ENCODE data around the gene NOCT.
"Not testable (repeated sequence)": the region's sequence is repeated elsewhere in the genome, so short reads cannot be mapped to it uniquely, and the experiment has no call there.

Gene NOCT

GRCh38 chr4:139048026-139048425 lies 32.4 kb downstream of the NOCT start:
- no peak for DNase-seq (ENCODE audit: low read depth in 2 of 2)

GRCh38 chr4:139050446-139050845 lies 34.9 kb downstream of the NOCT start:
- no peak for DNase-seq (ENCODE audit: low read depth in 2 of 2)

GRCh38 chr4:139053909-139054308 lies 38.3 kb downstream of the NOCT start:
- DNase-seq (ENCODE audit: low read depth in 2 of 2): no peak

GRCh38 chr4:139054791-139055505 lies 39.4 kb downstream of the NOCT start:
- no peak for DNase-seq (ENCODE audit: low read depth in 2 of 2)

- DNase-seq (ENCODE audit: low read depth in 2 of 2): not testable (repeated sequence)
Observed at GRCh38 chr4:139059026-139059425, 43.4 kb downstream of the NOCT start.

GRCh38 chr4:139060591-139060990 lies 45.0 kb downstream of the NOCT start:
- no peak for DNase-seq (ENCODE audit: low read depth in 2 of 2)

GRCh38 chr4:139076016-139076744 lies 60.6 kb downstream of the NOCT start:
- DNase-seq (ENCODE audit: low read depth in 2 of 2): no peak

- DNase-seq (ENCODE audit: low read depth in 2 of 2): no peak
Observed at GRCh38 chr4:139077567-139078355, 62.2 kb downstream of the NOCT start.

GRCh38 chr4:139078926-139079325 lies 63.3 kb downstream of the NOCT start:
- DNase-seq (ENCODE audit: low read depth in 2 of 2): no peak

- peak; percentile 90 for DNase-seq (ENCODE audit: low read depth in 2 of 2)
Observed at GRCh38 chr4:139082750-139083606, 67.4 kb downstream of the NOCT start.

- DNase-seq (ENCODE audit: low read depth in 2 of 2): peak; percentile 48 to 53
Observed at GRCh38 chr4:139083607-139083955, 68.0 kb downstream of the NOCT start.

- peak; percentile 77 to 79 for DNase-seq (ENCODE audit: low read depth in 2 of 2)
Observed at GRCh38 chr4:139083956-139084803, 68.6 kb downstream of the NOCT start.

GRCh38 chr4:139084804-139085093 lies 69.2 kb downstream of the NOCT start:
- no peak for DNase-seq (ENCODE audit: low read depth in 2 of 2)

GRCh38 chr4:139085141-139085540 lies 69.6 kb downstream of the NOCT start:
- DNase-seq (ENCODE audit: low read depth in 2 of 2): no peak

GRCh38 chr4:139092271-139092670 lies 76.7 kb downstream of the NOCT start:
- DNase-seq (ENCODE audit: low read depth in 2 of 2): no peak

Data from stimulated activated CD8-positive, alpha-beta memory T cell treated with anti-CD3 and anti-CD28 coated beads, Interleukin-15, amount 100 ng/mL, for 48 hours (primary cell).